ENCODE results near the gene NFATC1. TPM values are rescaled to one million over a fixed set of nuclear protein-coding genes. Genes with fewer than 3 reads are reported as not detected.

NFATC1 gene
- total RNA-seq, 4 donors from 2014 or later = 13.9 to 24.3 (median 16.7) TPM

- Histone ChIP-seq H3K27me3 (no peaks in the 10 kb centered on the region), H3K36me3 (peaks cover 27% of the 10 kb centered on the region), H3K4me1 (peaks cover 6% of the 10 kb centered on the region), H3K9me3 (no peaks in the 10 kb centered on the region), H3K4me3 (no peak overlapping the region), H3K27ac (no peak overlapping the region)
- WGBS = 74% methylated on average over 11 of the region's 29 CpGs
- no peak for DNase-seq (ENCODE audit: low spot score in 2 of 2)
- TF ChIP-seq POLR2A (IDR thresholded peaks at IDR 0.05) = no peak
- TF ChIP-seq CTCF (IDR thresholded peaks at IDR 0.05) = no peak
- TF ChIP-seq POLR2AphosphoS5 (IDR thresholded peaks at IDR 0.05) = no peak
- no peak for TF ChIP-seq EP300 (IDR thresholded peaks at IDR 0.05)
Observed at GRCh38 chr18:79447703-79448367, 52.1 kb downstream of the NFATC1 start.

- Histone ChIP-seq H3K9me3 (no peaks in the 10 kb centered on the region), H3K4me1 (no peaks in the 10 kb centered on the region), H3K27me3 (no peaks in the 10 kb centered on the region), H3K36me3 (peaks cover 35% of the 10 kb centered on the region), H3K27ac (no peak overlapping the region), H3K4me3 (no peak overlapping the region)
- TF ChIP-seq POLR2AphosphoS5 (IDR thresholded peaks at IDR 0.05) (no peak), POLR2A (IDR thresholded peaks at IDR 0.05) (no peak), CTCF (IDR thresholded peaks at IDR 0.05) (no peak)
- DNase-seq (ENCODE audit: low spot score in 2 of 2) = no peak
- 95% methylated on average over 18 of the region's 25 CpGs for WGBS
Observed at GRCh38 chr18:79448621-79449020, 52.9 kb downstream of the NFATC1 start.

- H3K36me3 ChIP-seq = peaks cover 40% of the 10 kb centered on the region
- no peaks in the 10 kb centered on the region for H3K4me1 ChIP-seq
Observed at GRCh38 chr18:79449551-79450288, 54.0 kb downstream of the NFATC1 start.

GRCh38 chr18:79450289-79451080 lies 54.8 kb downstream of the NFATC1 start:
- no peak for DNase-seq (ENCODE audit: low spot score in 2 of 2)
- H3K4me1 ChIP-seq = no peaks in the 10 kb centered on the region
- H3K9me3 ChIP-seq = no peaks in the 10 kb centered on the region
- no peak overlapping the region for H3K27ac ChIP-seq
- no peaks in the 10 kb centered on the region for H3K27me3 ChIP-seq
- H3K36me3 ChIP-seq = peaks cover 46% of the 10 kb centered on the region
- 89% methylated on average over 25 of the region's 28 CpGs for WGBS
- TF ChIP-seq POLR2AphosphoS5 (IDR thresholded peaks at IDR 0.05) (no peak), POLR2A (IDR thresholded peaks at IDR 0.05) (no peak), CTCF (IDR thresholded peaks at IDR 0.05) (no peak), EP300 (IDR thresholded peaks at IDR 0.05) (no peak)
- no peak overlapping the region for H3K4me3 ChIP-seq

More at GRCh38 chr18:79449551-79450288, 54.0 kb downstream of the NFATC1 start:
- no peak for DNase-seq (ENCODE audit: low spot score in 2 of 2)
- no peak for TF ChIP-seq EP300 (IDR thresholded peaks at IDR 0.05)
- no peak for TF ChIP-seq POLR2A (IDR thresholded peaks at IDR 0.05)
- TF ChIP-seq CTCF (IDR thresholded peaks at IDR 0.05) = no peak
- TF ChIP-seq POLR2AphosphoS5 (IDR thresholded peaks at IDR 0.05) = no peak
- no peak overlapping the region for H3K4me3 ChIP-seq
- WGBS = 93% methylated on average over 35 of the region's 35 CpGs
- H3K27ac ChIP-seq = no peak overlapping the region
- H3K9me3 ChIP-seq = no peaks in the 10 kb centered on the region
- H3K27me3 ChIP-seq = no peaks in the 10 kb centered on the region

Measured in suprapubic skin (tissue), 4 donors.